DND-41 (cell line): ENCODE data around the gene CARHSP1.

Experiments
- ATAC-seq: fragments of 200-7000 bp; cut with Tn5 transposase; 3 replicates; pipeline ENCODE4 v1.9.1; 2021; ENCODE audit warnings: low read depth; ENCODE audit not compliant: insufficient read depth
- DNase-seq: peaks from one replicate; pipeline ENCODE4 v3.0.0-alpha.2; 2020
- H2AFZ ChIP-seq: 2 replicates; pipeline ENCODE4 v1.6.0; 2012; ENCODE audit warnings: low read depth, low read length
- H3K27ac ChIP-seq: 2 replicates; pipeline ENCODE4 v1.5.1; 2012; ENCODE audit warnings: low read length, inconsistent platforms
- H3K27me3 ChIP-seq: fragments of 200-600 bp; sonication (generic); 2 replicates; pipeline ENCODE4 v1.6.0; 2012; ENCODE audit warnings: low read length, mild to moderate bottlenecking, inconsistent platforms; ENCODE audit not compliant: insufficient read depth, poor library complexity
- H3K36me3 ChIP-seq: 2 replicates; pipeline ENCODE4 v1.5.1; 2012; ENCODE audit warnings: low read length, inconsistent platforms; ENCODE audit not compliant: insufficient read depth
- H3K4me1 ChIP-seq: 2 replicates; pipeline ENCODE4 v1.5.1; 2012; ENCODE audit warnings: mild to moderate bottlenecking, low read length; ENCODE audit not compliant: insufficient read depth
- H3K4me2 ChIP-seq: 2 replicates; pipeline ENCODE4 v1.6.0; 2012; ENCODE audit warnings: mild to moderate bottlenecking, moderate library complexity, low read length, inconsistent platforms; ENCODE audit not compliant: insufficient read depth
- H3K4me3 ChIP-seq, 2 experiments: fragments of 200-600 bp in 1 of 2; shearing (Covaris generic) in 1 of 2; 2 replicates each; pipeline ENCODE4 v1.5.1; 2012 to 2016; ENCODE audit warnings: inconsistent platforms in 2 of 2, low read length in 2 of 2, mild to moderate bottlenecking in 2 of 2, low read depth in 1 of 2, moderate library complexity in 1 of 2
- H3K79me2 ChIP-seq: 2 replicates; pipeline ENCODE4 v1.6.0; 2012; ENCODE audit warnings: low read length, inconsistent platforms; ENCODE audit not compliant: insufficient read depth
- H3K9ac ChIP-seq: 2 replicates; pipeline ENCODE4 v1.6.0; 2012; ENCODE audit warnings: low read depth, mild to moderate bottlenecking, inconsistent platforms, low read length, moderate library complexity
- H3K9me3 ChIP-seq: 2 replicates; pipeline ENCODE4 v1.5.1; 2012; ENCODE audit warnings: low read length, moderate library complexity, mild to moderate bottlenecking, inconsistent platforms; ENCODE audit not compliant: insufficient read depth, severe bottlenecking
- H4K20me1 ChIP-seq: 2 replicates; pipeline ENCODE4 v1.6.0; 2012; ENCODE audit warnings: low read length; ENCODE audit not compliant: insufficient read depth
- CTCF ChIP-seq: IDR thresholded peaks from 2 replicates; pipeline ENCODE4 v1.5.1; 2012; ENCODE audit warnings: borderline replicate concordance, low read length, moderate library complexity, mild to moderate bottlenecking; ENCODE audit not compliant: poor library complexity, severe bottlenecking; ENCODE audit errors: extremely low read depth
- EZH2 ChIP-seq: IDR thresholded peaks from 3 replicates; pipeline ENCODE4 v1.6.1; 2012; ENCODE audit warnings: borderline replicate concordance, low read depth, mild to moderate bottlenecking, moderate library complexity, low read length, inconsistent platforms; ENCODE audit not compliant: severe bottlenecking

The CARHSP1 gene

DNA sequence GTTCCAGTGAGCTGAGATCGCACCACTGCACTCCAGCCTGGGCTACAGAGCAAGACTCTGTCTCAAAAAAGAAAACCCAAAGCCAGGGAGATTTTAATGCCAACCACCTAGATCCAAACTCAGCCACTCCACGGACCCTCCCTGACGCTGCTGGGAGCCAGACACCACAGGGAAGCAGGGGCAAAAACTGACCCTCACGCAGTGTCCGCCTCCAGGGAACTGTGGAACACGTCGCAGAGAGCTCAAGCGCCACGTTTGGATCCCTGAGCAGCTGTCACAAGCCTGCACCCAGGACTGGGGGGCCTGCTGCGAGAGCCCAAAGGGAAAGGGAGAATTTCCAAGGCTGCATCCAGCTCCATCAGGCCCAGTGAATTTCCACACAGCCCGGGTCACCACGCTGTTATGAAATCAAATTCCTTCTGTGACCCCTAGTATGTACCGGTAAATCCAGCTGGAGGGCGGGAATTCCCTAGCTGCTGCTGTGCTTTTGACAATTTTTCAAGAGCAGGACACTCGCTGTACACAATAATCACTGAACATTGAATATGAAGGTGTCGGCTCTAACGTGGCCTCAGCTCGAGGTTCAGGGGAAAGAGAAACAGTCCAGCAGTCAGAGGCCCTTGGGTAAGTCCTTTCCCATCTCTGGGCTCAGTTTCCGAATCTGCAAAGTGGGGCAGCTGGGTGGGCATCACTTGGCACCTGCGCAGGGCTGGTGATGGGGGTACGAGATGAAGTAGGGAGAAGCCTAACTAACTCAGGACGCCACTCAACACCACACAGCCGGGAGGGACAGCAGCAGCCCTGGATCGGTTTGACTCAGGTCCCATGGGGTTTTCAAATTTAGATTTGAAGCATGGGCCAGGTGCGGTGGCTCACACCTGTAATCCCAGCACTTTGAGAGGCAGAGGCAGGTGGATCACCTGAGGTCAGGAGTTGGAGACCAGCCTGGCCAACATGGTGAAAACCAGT lies 8.6 kb downstream of the CARHSP1 start:
- no peak overlapping the region for H2AFZ ChIP-seq
- H3K4me2 ChIP-seq = 0 out of 2 replicates have a peak overlapping the region, but pooled peaks have one; percentile 5
- TF ChIP-seq EZH2 (no peak), CTCF (no peak)
- H4K20me1 ChIP-seq = peaks cover 91% of the 10 kb centered on the region
- H3K4me1 ChIP-seq = peaks cover 52% of the 10 kb centered on the region
- H3K9ac ChIP-seq = no peak overlapping the region
- no peaks in the 10 kb centered on the region for H3K27me3 ChIP-seq
- H3K79me2 ChIP-seq = peaks cover 98% of the 10 kb centered on the region
- no peak for ATAC-seq
- H3K27ac ChIP-seq = no peak overlapping the region
- no peak for DNase-seq
- H3K36me3 ChIP-seq = peaks cover 90% of the 10 kb centered on the region
- no peaks in the 10 kb centered on the region for H3K9me3 ChIP-seq
- no peak overlapping the region for H3K4me3 ChIP-seq

DNA sequence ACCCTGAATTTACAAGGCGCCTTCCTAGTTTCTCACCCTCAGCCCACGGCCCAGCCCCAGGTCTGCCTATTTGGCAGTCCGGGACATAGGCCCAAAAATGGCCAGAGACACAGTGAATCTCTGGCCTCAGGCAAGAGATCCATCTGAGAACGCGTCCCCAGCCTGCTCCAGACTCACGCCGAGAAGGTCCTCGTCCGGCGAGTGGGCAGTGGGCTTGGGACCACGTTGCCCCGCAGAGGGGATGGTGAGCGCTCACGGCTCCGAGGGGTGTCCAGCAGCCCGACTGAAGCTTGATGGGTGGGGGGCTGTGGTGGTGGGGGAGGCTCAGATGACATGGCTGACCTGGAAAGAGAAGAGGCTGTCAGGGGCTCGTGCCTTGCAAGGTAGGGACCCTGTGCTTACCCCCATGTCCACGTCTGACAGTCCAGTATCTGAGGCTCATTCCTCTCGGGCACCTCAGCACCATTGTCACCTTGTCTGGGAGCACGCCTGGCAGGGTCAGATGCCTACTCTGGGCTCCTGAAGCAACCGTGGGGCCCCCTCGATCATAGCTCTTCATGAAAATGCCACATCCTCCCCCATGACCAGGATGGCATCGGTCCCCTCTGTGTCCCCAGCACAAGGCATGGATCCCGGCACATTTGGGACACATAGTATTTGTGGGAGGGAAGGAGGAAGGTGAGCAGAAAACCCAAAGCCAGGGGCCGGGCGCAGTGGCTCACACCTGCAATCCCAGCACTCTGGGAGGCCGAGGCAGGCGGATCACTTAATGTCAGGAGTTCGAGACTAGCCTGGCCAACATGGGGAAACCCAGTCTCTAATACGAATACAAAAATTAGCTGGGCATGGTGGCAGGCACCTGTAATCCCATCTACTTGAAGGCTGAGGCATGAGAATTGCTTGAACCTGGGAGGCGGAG lies 9.6 kb downstream of the CARHSP1 start:
- Histone ChIP-seq H3K4me1 (peaks cover 43% of the 10 kb centered on the region), H3K9me3 (no peaks in the 10 kb centered on the region), H2AFZ (no peak overlapping the region), H4K20me1 (peaks cover 90% of the 10 kb centered on the region), H3K27ac (peak overlapping the region; percentile 18; the same call in 1 of the 2 replicates), H3K27me3 (no peaks in the 10 kb centered on the region), H3K4me2 (no peak overlapping the region; the same call in 1 of the 2 replicates), H3K4me3 (no peak overlapping the region), H3K79me2 (peaks cover 98% of the 10 kb centered on the region), H3K36me3 (peaks cover 90% of the 10 kb centered on the region), H3K9ac (no peak overlapping the region)
- DNase-seq = no peak
- TF ChIP-seq EZH2 = no peak
- no peak for TF ChIP-seq CTCF
- no peak for ATAC-seq

DNA sequence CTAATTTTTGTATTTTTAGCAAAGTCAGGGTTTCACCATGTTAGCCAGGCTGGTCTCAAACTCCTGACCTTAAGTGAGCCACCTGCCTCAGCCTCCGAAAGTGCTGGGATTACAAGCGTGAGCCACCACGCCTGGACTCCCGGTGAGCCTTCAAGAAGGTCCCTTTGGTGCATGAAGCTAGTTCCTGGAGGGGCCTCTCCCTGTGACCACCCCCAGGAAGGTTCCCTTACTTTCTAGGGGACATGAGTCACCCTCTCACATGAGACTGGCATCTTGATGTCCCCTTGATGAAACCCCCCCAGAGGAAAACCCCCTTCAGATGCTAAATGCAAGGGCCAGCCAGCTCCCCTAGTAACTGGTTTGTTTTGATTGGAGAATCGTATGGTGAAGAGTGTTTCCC lies 12.8 kb downstream of the CARHSP1 start:
- TF ChIP-seq EZH2 (no peak), CTCF (no peak)
- Histone ChIP-seq H4K20me1 (peaks cover 82% of the 10 kb centered on the region), H3K9ac (no peak overlapping the region), H3K27me3 (no peaks in the 10 kb centered on the region), H3K27ac (no peak overlapping the region), H3K9me3 (no peaks in the 10 kb centered on the region), H2AFZ (no peak overlapping the region), H3K4me1 (peaks cover 14% of the 10 kb centered on the region; the same call in 1 of the 2 replicates), H3K79me2 (peaks cover 91% of the 10 kb centered on the region), H3K4me2 (no peak overlapping the region), H3K4me3 (no peak overlapping the region), H3K36me3 (peaks cover 91% of the 10 kb centered on the region)
- DNase-seq (no peak), ATAC-seq (no peak)
